Gastroesophageal sphincter (tissue), 4 donors: Measurements from ENCODE around the gene NAALADL2. TPM values are rescaled to one million over a fixed set of nuclear protein-coding genes. Genes with fewer than 3 reads are reported as not detected.

Source experiments
- small RNA-seq, 4 donors: library from RNA; depleted of rRNA; stranded (forward); fragments of <200 nt; gene quantifications; one replicate each; pipeline ENCODE3, GENCODE V24; 2016
- total RNA-seq, 4 donors: library from RNA; depleted of rRNA; stranded (reverse); fragments of >200 nt; gene quantifications; one replicate each; pipeline ENCODE4 v1.1.0, GENCODE V29; 2016

NAALADL2 gene
- total RNA-seq, 4 donors from 2014 or later, result 3.1 to 7.4 (median 6.2) TPM

Small RNAs within 50 kb of the gene (small RNA-seq; reads per million reads assigned to genes)
- gene MIR4789, result 0 reads per million in 4 donors
- 0 reads per million in 4 donors for gene RNU4-91P
- 0 reads per million in 4 donors for gene RNU6-1233P
- gene RNU6-1317P, result 0 reads per million in 4 donors
